OCI-LY7 (cell line): Measurements from ENCODE around the gene STON2. TPM values are rescaled to one million over a fixed set of nuclear protein-coding genes. Genes with fewer than 3 reads are reported as not detected.

Experiments used
- Bru-seq: library from RNA; stranded (reverse); fragments of 400-500 nt; gene quantifications from one replicate; lab custom pipeline; 2021; lab: Mats Ljungman, UMichigan
- BruChase-seq, 2 experiments: library from RNA; stranded (reverse); fragments of 400-500 nt; gene quantifications; one replicate each; lab custom pipeline; 2021; lab: Mats Ljungman, UMichigan
- BruUV-seq: library from RNA; stranded (reverse); fragments of 400-500 nt; replicated peaks from 2 replicates; lab custom pipeline; 2021; lab: Mats Ljungman, UMichigan
- CTCF ChIA-PET: fragments of 300-600 bp; sonication (Branson Sonifier 250); formaldehyde crosslinking; loops from one replicate; lab custom pipeline; 2022; ENCODE audit warnings: antibody characterized with exemption; ENCODE audit not compliant: unreplicated experiment; lab: Charles Lee
- POLR2A ChIA-PET: fragments of 300-600 bp; sonication (Branson Sonifier 250); formaldehyde crosslinking; loops from one replicate; lab custom pipeline; 2022; ENCODE audit warnings: antibody characterized with exemption; lab: Charles Lee
- DNase-seq: peaks from one replicate; pipeline ENCODE4 v3.0.0-alpha.2; 2015; ENCODE audit warnings: low spot score
- H2AFZ ChIP-seq: fragments of 200-600 bp; sonication (generic), shearing (Covaris generic); 2 replicates; pipeline ENCODE4 v1.6.1; 2014; ENCODE audit warnings: mild to moderate bottlenecking, antibody characterized with exemption, low read length, moderate library complexity
- H3K27ac ChIP-seq: fragments of 200-600 bp; sonication (generic); 2 replicates; pipeline ENCODE4 v1.5.1; 2014; ENCODE audit warnings: mixed run types, low read depth, mild to moderate bottlenecking, moderate library complexity, low read length, inconsistent platforms; ENCODE audit not compliant: poor library complexity, severe bottlenecking
- H3K36me3 ChIP-seq: fragments of 200-600 bp; sonication (generic); 2 replicates; pipeline ENCODE4 v1.6.1; 2014; ENCODE audit warnings: mild to moderate bottlenecking, antibody characterized with exemption, low read length, moderate library complexity, mixed read lengths; ENCODE audit not compliant: insufficient read depth
- H3K4me1 ChIP-seq: fragments of 200-600 bp; sonication (generic); 2 replicates; pipeline ENCODE4 v1.5.1; 2014; ENCODE audit warnings: mild to moderate bottlenecking, low read length; ENCODE audit not compliant: insufficient read depth, poor library complexity, severe bottlenecking
- H3K4me2 ChIP-seq: fragments of 200-600 bp; sonication (generic); 2 replicates; pipeline ENCODE4 v1.6.1; 2014; ENCODE audit warnings: mild to moderate bottlenecking, low read length
- H3K4me3 ChIP-seq: fragments of 200-600 bp; sonication (generic); 2 replicates; pipeline ENCODE4 v1.5.1; 2014; ENCODE audit warnings: mild to moderate bottlenecking, low read depth, low read length; ENCODE audit not compliant: poor library complexity, severe bottlenecking
- H3K79me2 ChIP-seq: fragments of 200-600 bp; sonication (generic); 2 replicates; pipeline ENCODE4 v1.6.1; 2016; ENCODE audit warnings: low read depth, mild to moderate bottlenecking, low read length, moderate library complexity, mixed read lengths; ENCODE audit not compliant: insufficient read depth
- H3K9me2 ChIP-seq: fragments of 200-600 bp; sonication (generic); 2 replicates; pipeline ENCODE4 v1.6.1; 2016; ENCODE audit warnings: mild to moderate bottlenecking, low read length, mixed read lengths; ENCODE audit not compliant: insufficient read depth
- H3K9me3 ChIP-seq: fragments of 200-600 bp; sonication (generic); 2 replicates; pipeline ENCODE4 v1.6.1; 2014; ENCODE audit warnings: mild to moderate bottlenecking, mixed run types, low read length, mixed read lengths
- H4K20me1 ChIP-seq: fragments of 200-600 bp; sonication (generic); 2 replicates; pipeline ENCODE4 v1.6.1; 2014; ENCODE audit warnings: mild to moderate bottlenecking, antibody characterized with exemption, low read length, moderate library complexity, mixed read lengths; ENCODE audit not compliant: insufficient read depth
- EZH2phosphoT487 ChIP-seq: fragments of 200-600 bp; sonication (generic); IDR thresholded peaks from 2 replicates; pipeline ENCODE4 v1.6.1; 2018; ENCODE audit warnings: low read depth, borderline replicate concordance, mild to moderate bottlenecking, mixed run types, antibody characterized with exemption, low read length, moderate library complexity, mixed read lengths
- intact Hi-C: fragments of 100-400 bp; cut with micrococcal nuclease; formaldehyde crosslinking; loops from one replicate; pipeline ENCODE4 v1.10.0; 2022; ENCODE audit not compliant: unreplicated experiment
- long read RNA-seq: library from polyadenylated mRNA; stranded (forward); transcript quantifications from one replicate; pipeline ENCODE4 v2.0.0, GENCODE V29; 2022
- total RNA-seq, 2 experiments: library from RNA; depleted of rRNA in 1 of 2; stranded (reverse); fragments of >200 nt in 1 of 2; shearing (Covaris generic) in 1 of 2; gene quantifications; 2 replicates each; pipeline ENCODE4 v1.2.3, GENCODE V29; 2014 to 2022
- TF ChIP-seq, protein P1 (sequence below): fragments of 200-600 bp; sonication (generic); conservative IDR thresholded peaks from 2 replicates; pipeline ENCODE4 v1.5.1; 2014; ENCODE audit warnings: mild to moderate bottlenecking, antibody characterized with exemption, low read length, moderate library complexity, mixed read lengths

Gene STON2, protein sequence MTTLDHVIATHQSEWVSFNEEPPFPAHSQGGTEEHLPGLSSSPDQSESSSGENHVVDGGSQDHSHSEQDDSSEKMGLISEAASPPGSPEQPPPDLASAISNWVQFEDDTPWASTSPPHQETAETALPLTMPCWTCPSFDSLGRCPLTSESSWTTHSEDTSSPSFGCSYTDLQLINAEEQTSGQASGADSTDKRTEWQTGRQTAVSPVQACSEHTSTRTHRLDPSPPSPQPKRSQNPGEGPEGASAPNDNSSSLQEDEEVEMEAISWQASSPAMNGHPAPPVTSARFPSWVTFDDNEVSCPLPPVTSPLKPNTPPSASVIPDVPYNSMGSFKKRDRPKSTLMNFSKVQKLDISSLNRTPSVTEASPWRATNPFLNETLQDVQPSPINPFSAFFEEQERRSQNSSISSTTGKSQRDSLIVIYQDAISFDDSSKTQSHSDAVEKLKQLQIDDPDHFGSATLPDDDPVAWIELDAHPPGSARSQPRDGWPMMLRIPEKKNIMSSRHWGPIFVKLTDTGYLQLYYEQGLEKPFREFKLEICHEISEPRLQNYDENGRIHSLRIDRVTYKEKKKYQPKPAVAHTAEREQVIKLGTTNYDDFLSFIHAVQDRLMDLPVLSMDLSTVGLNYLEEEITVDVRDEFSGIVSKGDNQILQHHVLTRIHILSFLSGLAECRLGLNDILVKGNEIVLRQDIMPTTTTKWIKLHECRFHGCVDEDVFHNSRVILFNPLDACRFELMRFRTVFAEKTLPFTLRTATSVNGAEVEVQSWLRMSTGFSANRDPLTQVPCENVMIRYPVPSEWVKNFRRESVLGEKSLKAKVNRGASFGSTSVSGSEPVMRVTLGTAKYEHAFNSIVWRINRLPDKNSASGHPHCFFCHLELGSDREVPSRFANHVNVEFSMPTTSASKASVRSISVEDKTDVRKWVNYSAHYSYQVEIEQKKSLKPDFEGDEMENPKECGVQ
- total RNA-seq (2014; rRNA removed; shearing (Covaris generic)) (0.25 and 0.28 TPM in 2 replicates), total RNA-seq (2022) (not detected in 2 replicates), Bru-seq, nascent RNA (percentile 16 among the genes with signal in this experiment), BruChase-seq, experiment 1, labeled RNA remaining after a 6-hour chase (percentile 6 among the genes with signal in this experiment), BruChase-seq, experiment 2, labeled RNA remaining after a 2-hour chase (percentile 15 among the genes with signal in this experiment)
- long read RNA-seq: 0 reads

DNA sequence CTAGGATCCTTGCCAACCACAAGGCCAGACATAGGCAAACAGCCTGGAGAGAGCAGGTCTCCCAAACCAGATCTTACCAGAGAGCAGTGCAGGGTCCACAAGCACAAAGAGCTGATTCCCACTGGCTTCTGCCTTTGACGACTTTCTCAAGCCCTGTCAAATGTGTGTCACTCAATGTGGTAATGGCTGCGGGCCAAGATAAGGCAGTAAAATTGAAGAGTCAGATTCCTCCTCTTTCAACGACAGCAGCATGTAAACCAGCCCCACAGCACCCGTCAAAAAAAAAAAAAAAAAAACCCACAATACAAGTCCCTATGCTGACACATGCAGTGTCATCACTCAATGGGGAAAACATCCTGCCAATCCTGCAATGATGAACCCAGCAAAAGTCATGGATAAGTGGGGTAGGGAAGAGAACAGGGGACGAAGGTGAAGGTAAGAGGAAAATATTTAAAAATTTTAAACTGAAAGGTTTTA lies at the start of gene STON2:
STON2 (minus strand) TSS at position 123 of the 477 bp plus-strand sequence. CDS start 1,942 bp downstream, outside the sequence.
- Histone ChIP-seq H2AFZ (no peak within 1 kb of the TSS), H3K36me3 (no peaks in the 10 kb centered on the region), H4K20me1 (no peaks in the 10 kb centered on the region), H3K27ac (no peak within 1 kb of the TSS), H3K79me2 (no peaks in the 10 kb centered on the region), H3K9me2 (no peaks in the 10 kb centered on the region), H3K4me1 (no peaks in the 10 kb centered on the region), H3K4me3 (no peak within 1 kb of the TSS), H3K9me3 (no peaks in the 10 kb centered on the region), H3K4me2 (no peak within 1 kb of the TSS)
- ChIA-PET CTCF (no interaction called here), POLR2A (no interaction called here)
- no TSS peak for BruUV-seq
- no peak for DNase-seq
- intact Hi-C loops: no loop called here
- TF ChIP-seq, protein P1, sequence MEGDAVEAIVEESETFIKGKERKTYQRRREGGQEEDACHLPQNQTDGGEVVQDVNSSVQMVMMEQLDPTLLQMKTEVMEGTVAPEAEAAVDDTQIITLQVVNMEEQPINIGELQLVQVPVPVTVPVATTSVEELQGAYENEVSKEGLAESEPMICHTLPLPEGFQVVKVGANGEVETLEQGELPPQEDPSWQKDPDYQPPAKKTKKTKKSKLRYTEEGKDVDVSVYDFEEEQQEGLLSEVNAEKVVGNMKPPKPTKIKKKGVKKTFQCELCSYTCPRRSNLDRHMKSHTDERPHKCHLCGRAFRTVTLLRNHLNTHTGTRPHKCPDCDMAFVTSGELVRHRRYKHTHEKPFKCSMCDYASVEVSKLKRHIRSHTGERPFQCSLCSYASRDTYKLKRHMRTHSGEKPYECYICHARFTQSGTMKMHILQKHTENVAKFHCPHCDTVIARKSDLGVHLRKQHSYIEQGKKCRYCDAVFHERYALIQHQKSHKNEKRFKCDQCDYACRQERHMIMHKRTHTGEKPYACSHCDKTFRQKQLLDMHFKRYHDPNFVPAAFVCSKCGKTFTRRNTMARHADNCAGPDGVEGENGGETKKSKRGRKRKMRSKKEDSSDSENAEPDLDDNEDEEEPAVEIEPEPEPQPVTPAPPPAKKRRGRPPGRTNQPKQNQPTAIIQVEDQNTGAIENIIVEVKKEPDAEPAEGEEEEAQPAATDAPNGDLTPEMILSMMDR: no peak
- no peak for TF ChIP-seq EZH2phosphoT487

DNA sequence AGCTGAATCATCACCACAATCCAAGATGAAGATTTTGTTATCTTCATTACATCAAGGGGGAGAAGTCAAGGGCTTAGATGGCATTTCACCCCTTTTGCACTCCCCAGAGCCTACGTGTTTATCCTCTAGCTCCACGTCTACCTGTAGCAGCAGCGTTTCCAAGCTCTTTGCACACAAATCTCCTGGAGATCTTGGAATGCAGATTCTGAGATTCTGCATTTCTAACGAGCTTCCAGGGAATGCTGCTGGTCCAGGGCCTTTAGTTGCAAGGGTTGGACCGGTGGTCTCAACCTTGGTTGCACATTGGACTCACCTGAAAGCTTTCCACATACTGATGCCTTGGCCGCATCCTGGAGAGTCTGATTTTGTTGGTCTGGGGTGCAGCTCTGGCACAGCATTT lies 49.5 kb upstream of the STON2 start:
- no peaks in the 10 kb centered on the region for H3K36me3 ChIP-seq
- ChIA-PET CTCF (interaction anchor here (1.2 kb wide), 1 partner anchor 179 kb away, joined by 3 read pairs; no protein-coding TSS in a partner anchor), POLR2A (interaction anchor here (0.6 to 1.1 kb wide), 2 partner anchors 61 to 194 kb away, joined by 3 to 7 read pairs; no protein-coding TSS in a partner anchor)
- DNase-seq: no peak
- H3K9me2 ChIP-seq: no peaks in the 10 kb centered on the region
- intact Hi-C loops: no loop called here
- BruUV-seq: no TSS peak
- H3K9me3 ChIP-seq: no peaks in the 10 kb centered on the region
- peaks cover 10% of the 10 kb centered on the region for H3K4me1 ChIP-seq
- H3K4me3 ChIP-seq: no peak overlapping the region
- no peaks in the 10 kb centered on the region for H3K79me2 ChIP-seq
- no peak overlapping the region for H3K4me2 ChIP-seq
- no peaks in the 10 kb centered on the region for H4K20me1 ChIP-seq
- no peak for TF ChIP-seq EZH2phosphoT487
- TF ChIP-seq, protein P1: no peak
- no peak overlapping the region for H2AFZ ChIP-seq
- H3K27ac ChIP-seq: no peak overlapping the region
